Endothelial cell (in vitro differentiated cells): ENCODE results near the gene PCP4L1. TPM values are rescaled to one million over a fixed set of nuclear protein-coding genes. Genes with fewer than 3 reads are reported as not detected.

Experiments
- DNase-seq: peaks from one replicate; pipeline ENCODE4 v3.0.0; 2021; ENCODE audit warnings: low spot score
- H3K27ac Mint-ChIP-seq: one replicate; pipeline ENCODE4 v1.8.0; 2021; ENCODE audit warnings: mixed read lengths, inconsistent platforms; ENCODE audit not compliant: unreplicated experiment
- H3K27me3 Mint-ChIP-seq: one replicate; pipeline ENCODE4 v1.8.0; 2021; ENCODE audit warnings: mild to moderate bottlenecking, moderate library complexity, mixed read lengths, inconsistent platforms; ENCODE audit not compliant: unreplicated experiment
- H3K36me3 Mint-ChIP-seq: one replicate; pipeline ENCODE4 v1.8.0; 2021; ENCODE audit warnings: mild to moderate bottlenecking, low read depth, mixed read lengths, inconsistent platforms; ENCODE audit not compliant: unreplicated experiment
- H3K4me1 Mint-ChIP-seq: one replicate; pipeline ENCODE4 v1.8.0; 2021; ENCODE audit warnings: mild to moderate bottlenecking, mixed read lengths, inconsistent platforms; ENCODE audit not compliant: unreplicated experiment
- H3K4me3 Mint-ChIP-seq: one replicate; pipeline ENCODE4 v1.8.0; 2021; ENCODE audit warnings: mild to moderate bottlenecking, mixed read lengths, inconsistent platforms; ENCODE audit not compliant: unreplicated experiment
- H3K9me3 Mint-ChIP-seq: one replicate; pipeline ENCODE4 v1.8.0; 2021; ENCODE audit warnings: mixed read lengths, inconsistent platforms; ENCODE audit not compliant: unreplicated experiment
- long read RNA-seq: library from polyadenylated mRNA; unstranded; transcript quantifications from one replicate; pipeline ENCODE4 v2.0.0, GENCODE V29; 2020; ENCODE audit not compliant: unreplicated experiment
- total RNA-seq: library from RNA; stranded (reverse); fragmentation: NEBNext Ultra II Directional; extraction: Animal tissue kit (Norgen Biotek cat#: 25700); gene quantifications from one replicate; pipeline ENCODE4 v1.2.1, GENCODE V29; 2021; ENCODE audit not compliant: unreplicated experiment
- TF ChIP-seq, protein P1 (sequence below): fragments of 200-600 bp; sonication (generic); IDR thresholded peaks from one replicate; pipeline ENCODE4 v1.5.0; 2021; ENCODE audit warnings: antibody characterized with exemption; ENCODE audit not compliant: unreplicated experiment

Gene PCP4L1
- not detected for total RNA-seq
- long read RNA-seq, result 0 reads

DNA sequence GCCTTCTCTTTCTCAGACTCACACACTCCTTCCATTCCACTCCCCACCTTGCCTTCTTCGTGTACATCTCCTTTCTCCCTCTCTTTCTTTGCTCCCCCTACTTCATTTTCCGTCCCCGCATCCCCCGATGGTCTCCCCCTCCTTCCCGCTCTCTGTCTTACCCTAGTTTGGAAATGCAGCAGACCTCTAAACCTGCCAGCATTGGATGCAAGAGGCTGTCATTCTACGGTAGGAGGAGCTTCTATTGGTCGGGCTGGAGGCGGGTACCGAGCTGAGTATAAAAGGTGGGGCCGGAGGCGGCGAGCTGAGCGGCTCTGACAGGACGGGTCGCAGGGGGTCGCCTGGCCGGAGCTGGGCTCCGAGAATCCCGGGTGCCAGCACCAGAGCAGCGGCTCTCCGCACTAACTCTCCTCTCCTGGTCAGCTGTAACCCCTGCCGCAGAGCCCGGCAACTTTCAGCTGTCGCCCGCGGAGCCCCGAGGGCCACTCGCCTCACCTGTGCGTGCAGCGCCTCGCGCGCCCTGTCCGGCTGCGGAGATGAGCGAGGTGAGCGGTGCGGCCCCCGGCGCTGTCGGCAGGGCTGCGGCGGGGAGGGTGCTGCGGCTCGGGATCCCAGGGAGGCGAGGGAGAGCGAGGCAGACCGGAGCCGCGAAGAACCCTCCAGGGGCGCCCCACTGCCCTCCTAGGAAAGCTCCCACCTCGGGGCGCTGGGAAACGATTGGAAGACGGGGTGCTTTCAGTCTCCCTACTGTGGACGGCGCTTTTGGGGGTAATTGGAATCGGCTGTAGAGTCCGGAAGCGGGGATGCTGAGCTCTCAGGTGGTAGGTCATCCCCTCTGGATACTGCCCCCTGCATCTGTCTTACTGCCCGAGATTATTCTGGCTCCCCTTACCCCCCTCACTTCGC lies at the start of gene PCP4L1:
PCP4L1 (plus strand) TSS at position 307 of the 906 bp plus-strand sequence; CDS start at position 537, 230 bp downstream.
- Mint-ChIP-seq H3K27ac (peak within 1 kb of the TSS; percentile 74), H3K36me3 (peaks cover 22% of the 10 kb centered on the region), H3K4me1 (peaks cover 6% of the 10 kb centered on the region), H3K27me3 (peaks cover 20% of the 10 kb centered on the region), H3K4me3 (peak within 1 kb of the TSS; percentile 85), H3K9me3 (peaks cover 11% of the 10 kb centered on the region)
- peak; percentile 47 for DNase-seq
- TF ChIP-seq, protein P1, sequence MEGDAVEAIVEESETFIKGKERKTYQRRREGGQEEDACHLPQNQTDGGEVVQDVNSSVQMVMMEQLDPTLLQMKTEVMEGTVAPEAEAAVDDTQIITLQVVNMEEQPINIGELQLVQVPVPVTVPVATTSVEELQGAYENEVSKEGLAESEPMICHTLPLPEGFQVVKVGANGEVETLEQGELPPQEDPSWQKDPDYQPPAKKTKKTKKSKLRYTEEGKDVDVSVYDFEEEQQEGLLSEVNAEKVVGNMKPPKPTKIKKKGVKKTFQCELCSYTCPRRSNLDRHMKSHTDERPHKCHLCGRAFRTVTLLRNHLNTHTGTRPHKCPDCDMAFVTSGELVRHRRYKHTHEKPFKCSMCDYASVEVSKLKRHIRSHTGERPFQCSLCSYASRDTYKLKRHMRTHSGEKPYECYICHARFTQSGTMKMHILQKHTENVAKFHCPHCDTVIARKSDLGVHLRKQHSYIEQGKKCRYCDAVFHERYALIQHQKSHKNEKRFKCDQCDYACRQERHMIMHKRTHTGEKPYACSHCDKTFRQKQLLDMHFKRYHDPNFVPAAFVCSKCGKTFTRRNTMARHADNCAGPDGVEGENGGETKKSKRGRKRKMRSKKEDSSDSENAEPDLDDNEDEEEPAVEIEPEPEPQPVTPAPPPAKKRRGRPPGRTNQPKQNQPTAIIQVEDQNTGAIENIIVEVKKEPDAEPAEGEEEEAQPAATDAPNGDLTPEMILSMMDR, result no peak

- peak; percentile 75 for DNase-seq
- TF ChIP-seq, protein P1, result peak; percentile 92
- Mint-ChIP-seq H3K36me3 (peaks cover 50% of the 10 kb centered on the region), H3K27ac (no peak overlapping the region), H3K9me3 (no peaks in the 10 kb centered on the region), H3K4me3 (peak overlapping the region; percentile 5), H3K27me3 (peaks cover 1% of the 10 kb centered on the region), H3K4me1 (peaks cover 11% of the 10 kb centered on the region)
Observed at GRCh38 chr1:161209790-161210409, 48.6 kb upstream of the PCP4L1 start.

DNA sequence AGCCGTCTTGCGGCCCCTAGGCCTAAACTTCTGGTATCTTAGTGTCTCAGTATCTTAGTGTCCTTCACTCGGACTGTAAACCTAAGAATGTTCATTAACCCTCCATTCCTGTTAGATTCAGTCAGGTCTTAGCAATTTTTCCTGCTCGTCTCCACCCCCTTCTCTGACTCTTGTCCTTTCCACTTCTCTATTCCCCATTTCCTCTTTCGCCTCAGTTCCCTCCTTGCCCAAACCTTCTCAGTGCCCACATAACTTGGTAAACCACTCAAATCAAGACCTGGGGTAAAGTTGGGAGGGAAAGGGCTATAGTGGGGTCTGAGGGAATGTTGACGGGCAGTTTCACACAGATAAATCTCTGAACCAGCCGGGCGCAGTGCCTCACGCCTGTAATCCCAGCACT lies 44.2 kb upstream of the PCP4L1 start:
- TF ChIP-seq, protein P1, result no peak
- peaks cover 1% of the 10 kb centered on the region for H3K27me3 Mint-ChIP-seq
- H3K4me1 Mint-ChIP-seq, result peaks cover 28% of the 10 kb centered on the region
- no peaks in the 10 kb centered on the region for H3K9me3 Mint-ChIP-seq
- no peak overlapping the region for H3K27ac Mint-ChIP-seq
- DNase-seq, result no peak
- H3K4me3 Mint-ChIP-seq, result no peak overlapping the region
- peaks cover 46% of the 10 kb centered on the region for H3K36me3 Mint-ChIP-seq

- no peak for DNase-seq
- H3K4me1 Mint-ChIP-seq, result peaks cover 28% of the 10 kb centered on the region
- no peak within 1 kb of the TSS for H3K27ac Mint-ChIP-seq
- H3K9me3 Mint-ChIP-seq, result no peaks in the 10 kb centered on the region
- TF ChIP-seq, protein P1, result no peak
- peak within 1 kb of the TSS; percentile 3 for H3K4me3 Mint-ChIP-seq
- peaks cover 1% of the 10 kb centered on the region for H3K27me3 Mint-ChIP-seq
- H3K36me3 Mint-ChIP-seq, result peaks cover 39% of the 10 kb centered on the region
Observed at GRCh38 chr1:161215076-161215475, 43.5 kb upstream of the PCP4L1 start, which contains the start of gene FCER1G. Gene FCER1G, plus strand, starts transcription at chr1:161215295. Its CDS starts 27 bp downstream, at chr1:161215322.
